Effector CD8-positive, alpha-beta T cell (primary cell): ENCODE measurements around the gene OR10H1.
"Not testable (repeated sequence)": the region's sequence is repeated elsewhere in the genome, so short reads cannot be mapped to it uniquely, and the experiment has no call there.

ENCODE experiments used
- DNase-seq: peaks from one replicate; lab custom pipeline; 2025; lab: John Stamatoyannopoulos, UW

The OR10H1 gene

DNA sequence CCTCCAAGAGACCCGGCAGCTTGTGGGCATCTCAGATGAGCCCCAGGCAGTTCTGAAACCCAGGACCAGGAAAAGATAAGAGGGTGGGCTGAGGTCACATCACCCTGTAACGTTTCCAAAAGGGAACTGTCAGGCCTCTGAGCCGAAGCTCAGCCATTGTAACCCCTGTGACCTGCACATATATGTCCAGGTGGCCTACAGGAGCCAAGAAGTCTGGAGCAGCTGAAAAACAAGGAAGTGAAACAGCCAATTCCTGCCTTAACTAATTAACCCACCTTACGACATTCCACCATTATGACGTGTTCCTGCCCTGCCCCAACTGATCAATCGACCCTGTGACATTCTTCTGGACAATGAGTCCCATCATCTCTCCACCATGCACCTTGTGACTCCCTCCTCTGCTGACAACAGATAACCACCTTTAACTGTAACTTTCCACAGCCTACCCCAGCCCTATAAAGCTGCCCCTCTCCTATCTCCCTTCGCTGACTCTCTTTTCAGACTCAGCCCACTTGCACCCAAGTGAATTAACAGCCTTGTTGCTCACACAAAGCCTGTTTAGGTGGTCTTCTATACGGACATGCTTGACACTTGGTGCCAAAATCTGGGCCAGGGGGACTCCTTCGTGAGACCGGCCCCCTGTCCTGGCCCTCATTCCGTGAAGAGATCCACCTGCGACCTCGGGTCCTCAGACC, 13.3 kb upstream of the OR10H1 start:
- DNase-seq, result not testable (repeated sequence)

- no peak for DNase-seq
These were observed 12.7 kb upstream of the OR10H1 start for GRCh38 chr19:15828121-15828610.

DNA sequence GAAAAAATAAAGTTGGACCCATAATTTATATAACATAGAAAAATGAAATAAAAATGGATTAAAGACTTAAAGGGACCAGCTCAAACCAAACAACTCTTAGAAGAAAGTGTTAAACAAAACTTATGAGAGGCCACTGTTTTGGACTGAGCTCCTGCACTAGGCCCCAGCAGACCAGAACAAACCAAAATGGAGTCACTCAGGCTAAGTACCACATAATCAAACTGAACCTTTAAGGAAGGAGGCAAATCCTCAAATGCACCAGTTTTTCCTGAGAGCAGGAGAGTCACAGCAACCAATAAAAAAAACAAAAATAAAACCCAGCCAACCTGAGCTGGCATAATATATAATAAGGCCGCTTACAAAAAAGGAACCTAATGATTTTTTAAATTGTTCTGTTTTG, 10.3 kb upstream of the OR10H1 start:
- DNase-seq, result no peak

DNA sequence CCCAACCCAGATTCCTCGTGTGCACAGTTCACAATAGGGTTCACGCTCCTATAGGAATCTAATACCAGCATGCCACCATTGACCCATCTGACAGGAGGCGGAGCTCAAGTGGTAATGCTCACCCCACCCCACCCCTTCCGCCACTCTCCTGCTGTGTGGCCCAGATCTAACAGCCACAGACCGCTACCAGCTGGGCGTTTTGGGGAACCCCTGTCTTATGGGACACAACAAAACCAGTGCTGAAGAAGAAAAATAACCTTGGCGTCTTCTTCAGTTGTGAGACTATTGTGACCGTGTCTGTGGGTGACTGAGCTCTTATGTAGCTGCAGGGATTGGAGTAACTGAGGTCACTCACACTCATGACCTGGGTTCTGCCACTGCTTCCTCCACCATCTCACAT, 5.2 kb upstream of the OR10H1 start:
- no peak for DNase-seq

GRCh38 chr19:15813916-15814315, 1.5 kb downstream of the OR10H1 start:
- no peak for DNase-seq

GRCh38 chr19:15812060-15812722, 3.3 kb downstream of the OR10H1 start:
- peak; percentile 9 for DNase-seq

GRCh38 chr19:15811476-15811875, 4.0 kb downstream of the OR10H1 start:
- DNase-seq, result no peak

DNA sequence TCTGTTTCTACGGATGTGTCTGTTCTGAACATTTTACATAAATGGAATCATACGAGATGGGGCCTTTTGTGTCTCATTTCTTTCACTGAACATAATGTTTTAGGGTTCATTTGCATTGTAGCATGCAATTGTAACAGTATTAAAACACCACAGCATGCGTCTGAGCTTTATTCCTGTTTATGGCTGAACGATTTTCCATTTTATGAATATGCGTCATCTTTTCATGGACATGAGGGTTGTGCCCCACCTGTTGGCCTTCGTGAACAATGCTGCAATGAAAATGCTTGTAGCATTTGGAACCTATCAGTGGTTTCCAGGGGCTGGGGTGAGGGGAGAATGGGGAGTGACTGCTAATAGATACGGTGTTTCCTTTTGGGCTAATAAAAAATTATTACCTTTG, 5.1 kb downstream of the OR10H1 start:
- DNase-seq, result no peak

- not testable (repeated sequence) for DNase-seq
These were observed 21.2 kb downstream of the OR10H1 start for GRCh38 chr19:15794279-15794678.

- DNase-seq, result no peak
These were observed 25.4 kb downstream of the OR10H1 start for GRCh38 chr19:15790096-15790495.

DNA sequence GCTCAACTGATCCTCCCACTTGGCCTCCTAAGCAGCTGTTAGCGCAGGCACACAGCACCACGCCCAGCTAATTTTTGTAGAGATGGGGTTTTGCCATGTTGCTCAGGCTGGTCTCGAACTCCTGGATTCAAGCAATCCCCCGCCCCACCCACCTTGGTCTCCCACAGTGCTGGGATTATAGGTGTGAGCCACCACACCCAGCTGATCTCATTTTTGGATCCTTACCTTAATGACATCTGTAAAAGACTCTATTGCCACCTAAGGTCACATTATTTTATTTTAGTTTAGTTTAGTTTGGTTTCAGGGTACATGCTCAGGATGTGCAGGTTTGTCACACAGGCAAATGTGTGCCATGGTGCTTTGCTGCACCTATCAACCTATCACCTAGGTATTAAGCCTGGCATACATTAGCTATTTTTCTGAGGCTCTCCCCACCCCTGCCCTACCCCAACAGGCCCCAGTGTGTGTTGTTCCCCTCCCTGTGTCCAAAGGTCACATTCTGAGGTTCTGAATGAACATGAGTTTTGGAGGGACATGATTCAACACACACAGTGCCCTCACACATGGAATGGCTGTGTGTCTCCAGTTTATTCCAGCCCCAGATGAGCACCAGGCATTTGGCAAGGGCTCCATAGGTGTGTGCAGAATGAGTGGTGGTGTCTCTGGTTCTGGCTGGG, 26.7 kb downstream of the OR10H1 start:
- no peak for DNase-seq

DNA sequence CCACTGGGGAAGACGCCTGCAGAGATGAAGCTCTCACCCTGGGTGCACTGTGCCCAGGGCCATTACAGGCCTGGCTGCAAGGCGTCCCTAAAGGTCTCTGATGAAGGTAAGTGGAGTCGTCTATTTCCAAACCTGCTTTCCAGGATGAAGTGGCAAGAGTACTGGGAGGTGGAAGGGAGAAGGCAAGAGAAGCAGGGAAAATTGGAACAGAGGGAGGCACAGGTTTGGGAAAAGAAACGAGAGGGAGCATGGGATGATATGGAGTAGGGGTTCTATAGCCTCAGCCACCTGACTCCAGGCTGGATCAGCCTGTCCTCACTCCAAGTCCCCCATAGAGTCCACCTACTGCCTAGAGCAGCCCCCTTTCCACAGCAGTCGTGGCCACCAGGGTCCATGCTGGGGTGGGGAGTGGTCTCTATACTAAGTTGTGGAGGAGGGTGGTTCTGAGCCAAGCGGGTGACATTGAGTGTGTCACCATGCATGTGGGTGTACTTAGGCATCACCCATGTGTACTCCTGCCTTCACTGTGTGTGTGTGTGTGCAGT, 27.8 kb downstream of the OR10H1 start, which contains the start of gene OR10H5:
Gene OR10H5 (plus strand): TSS at position 51 of the 545 bp plus-strand sequence. CDS start 6,388 bp downstream, outside the sequence.
- no peak for DNase-seq

DNA sequence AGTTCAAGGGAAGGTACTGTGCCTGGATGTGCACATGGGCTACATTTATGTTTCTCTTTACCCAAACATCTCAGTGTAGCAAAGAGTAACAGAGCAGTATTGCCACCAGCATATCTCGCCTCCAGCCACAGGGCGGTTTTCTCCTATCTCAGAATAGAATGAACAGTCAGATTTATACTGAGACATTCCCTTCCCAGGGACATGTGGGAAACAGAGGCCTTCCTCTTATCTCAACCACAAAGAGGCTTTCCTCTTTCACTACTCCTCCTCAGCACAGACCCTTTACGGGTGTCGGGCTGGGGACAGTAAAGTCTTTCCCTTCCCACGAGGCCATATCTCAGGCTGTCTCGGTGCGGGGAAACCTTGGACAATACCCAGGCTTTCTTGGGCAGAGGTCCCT, 32.6 kb downstream of the OR10H1 start:
- DNase-seq, result not testable (repeated sequence)

DNA sequence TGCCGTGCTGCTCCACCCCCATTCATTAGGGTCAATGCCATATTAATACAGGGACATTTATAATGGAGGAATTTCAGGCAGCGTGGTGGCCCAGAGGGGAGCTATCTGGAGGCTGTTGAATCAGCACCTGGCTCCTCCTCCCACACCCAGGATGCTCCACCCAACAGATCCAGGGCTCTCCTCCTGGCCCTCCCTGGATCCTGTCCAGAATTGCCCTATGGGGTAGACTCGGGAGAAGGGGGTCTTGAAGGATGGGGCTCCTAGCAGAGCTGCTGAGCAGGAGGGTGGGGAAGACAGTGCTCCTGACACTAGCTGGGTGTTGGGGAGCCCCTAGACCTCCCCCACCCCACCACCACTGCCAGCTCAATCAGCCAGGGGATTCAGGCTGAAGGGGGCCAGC, 33.3 kb downstream of the OR10H1 start:
- DNase-seq, result no peak

DNA sequence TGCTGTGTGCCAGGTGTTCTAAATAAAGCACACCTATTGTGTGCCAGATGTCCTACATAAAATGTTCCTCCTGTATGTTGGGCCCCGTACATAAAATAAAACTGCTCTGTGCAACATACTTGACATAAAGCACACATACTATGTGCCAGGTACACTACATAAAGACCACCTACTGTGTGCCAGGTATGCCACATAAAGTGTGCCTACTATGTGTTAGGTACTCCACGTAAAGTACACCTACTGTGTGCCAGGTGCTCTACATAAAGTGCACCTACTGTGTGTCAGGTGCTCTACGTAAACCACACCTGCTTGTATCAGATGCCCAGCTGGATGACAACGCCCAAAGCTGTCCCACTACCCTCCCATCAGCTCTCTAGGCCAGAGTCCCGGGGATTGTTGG, 33.8 kb downstream of the OR10H1 start:
- DNase-seq, result no peak

DNA sequence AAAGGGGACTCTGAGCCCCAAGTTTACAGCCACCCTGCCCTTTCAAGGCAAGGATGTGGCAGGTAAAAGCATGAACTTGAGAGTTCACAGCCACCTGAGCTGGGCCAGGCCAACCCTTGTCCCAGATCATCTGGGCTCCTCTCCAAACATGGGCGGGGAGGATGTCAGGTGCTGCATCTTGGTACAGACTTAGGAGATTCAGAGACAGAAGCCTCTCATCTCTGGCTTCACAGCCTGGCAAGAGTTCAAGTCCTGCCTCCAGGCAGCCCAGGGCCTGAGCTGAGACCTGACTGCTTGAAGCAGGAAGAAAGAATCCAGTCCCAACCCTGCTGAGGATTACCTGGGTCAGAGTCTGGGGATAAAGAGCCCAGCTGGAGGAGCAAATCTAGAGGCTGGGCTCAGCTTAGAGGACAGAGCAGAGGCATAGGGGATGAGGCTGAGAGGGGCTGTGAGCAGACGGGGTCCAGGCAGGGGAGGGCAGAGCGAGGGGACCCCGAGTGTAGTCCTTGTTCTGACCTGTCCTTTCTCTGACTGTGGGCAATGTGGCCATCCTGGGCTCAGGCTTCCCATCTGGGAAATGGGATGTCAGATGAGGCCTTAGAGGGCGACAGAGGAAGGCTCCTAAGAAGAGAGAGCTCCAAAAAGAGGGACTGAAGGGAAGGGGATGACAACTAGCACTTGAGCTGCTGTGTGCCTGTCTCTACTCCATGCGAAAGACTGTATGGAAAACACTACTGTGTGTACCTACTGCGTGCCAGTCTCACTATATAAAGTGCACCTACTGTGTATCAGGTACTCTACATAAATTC, 34.6 kb downstream of the OR10H1 start:
- no peak for DNase-seq

- DNase-seq, result no peak
These were observed 35.5 kb downstream of the OR10H1 start for GRCh38 chr19:15779756-15780476.

DNA sequence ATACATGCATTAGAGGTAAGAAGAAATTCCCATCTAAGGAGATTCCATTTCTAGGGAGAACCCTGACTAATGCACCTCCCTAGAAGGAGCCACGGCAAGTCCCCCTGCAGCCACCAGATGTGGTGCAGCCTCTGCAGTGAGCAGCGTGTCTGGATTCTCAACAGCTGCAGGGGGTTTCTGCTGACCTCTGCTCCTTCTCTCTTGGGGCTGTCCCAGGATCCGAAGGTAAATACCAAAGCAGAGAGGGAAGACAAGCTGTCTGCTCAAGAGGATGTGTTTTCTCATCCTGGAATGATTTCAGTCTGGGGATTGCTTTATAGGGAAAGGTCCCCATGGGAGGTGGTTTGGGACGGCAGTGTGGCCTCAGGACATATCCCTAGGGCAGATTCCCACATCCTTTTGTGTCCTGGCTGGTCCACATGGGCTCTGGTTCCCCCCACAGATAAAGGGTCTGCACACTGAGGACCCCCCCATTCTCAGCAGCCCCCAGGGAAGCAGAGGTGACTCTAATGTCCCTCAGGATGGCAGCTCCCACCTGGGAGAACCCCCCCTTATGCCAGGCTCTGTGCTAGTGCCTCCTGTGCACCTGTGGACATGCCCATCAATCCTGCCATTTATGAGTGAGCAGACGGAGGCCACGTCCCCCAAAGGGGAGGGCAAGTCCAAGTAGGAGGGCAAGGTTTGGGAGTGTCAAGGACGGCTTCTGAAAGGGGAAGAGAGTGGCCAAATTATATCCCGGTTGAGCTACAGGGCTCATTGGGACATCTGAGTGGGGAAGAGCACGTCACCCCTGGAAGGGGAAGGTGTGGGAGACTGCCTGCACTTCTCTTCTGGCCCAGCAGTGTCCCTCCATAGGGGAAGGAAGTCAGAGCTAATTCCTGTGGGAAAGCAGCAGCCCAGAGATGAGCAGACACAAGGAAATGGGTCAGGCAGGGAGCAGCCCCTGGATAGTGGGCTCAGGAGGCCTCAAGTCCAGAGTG, 38.2 kb downstream of the OR10H1 start:
- DNase-seq, result no peak

DNA sequence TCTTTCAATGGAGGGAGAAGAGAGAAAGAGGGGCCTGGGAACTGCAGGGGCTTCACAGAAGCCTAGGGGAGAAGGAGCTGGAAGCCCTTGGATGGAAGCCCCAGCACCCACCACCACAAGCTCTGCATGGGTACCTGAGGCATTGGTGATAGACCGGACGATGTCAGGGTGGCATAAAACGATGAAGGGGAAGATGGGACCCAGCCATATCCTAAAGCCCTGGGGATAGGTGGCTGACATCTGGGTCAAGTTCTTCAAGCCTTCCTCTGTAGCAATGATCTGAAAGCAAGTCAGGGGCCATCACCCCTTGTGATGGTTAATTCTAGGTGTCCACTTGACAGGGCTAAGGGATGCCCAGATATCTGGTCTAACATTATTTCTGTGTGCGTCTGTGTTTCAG, 39.2 kb downstream of the OR10H1 start:
- no peak for DNase-seq

DNA sequence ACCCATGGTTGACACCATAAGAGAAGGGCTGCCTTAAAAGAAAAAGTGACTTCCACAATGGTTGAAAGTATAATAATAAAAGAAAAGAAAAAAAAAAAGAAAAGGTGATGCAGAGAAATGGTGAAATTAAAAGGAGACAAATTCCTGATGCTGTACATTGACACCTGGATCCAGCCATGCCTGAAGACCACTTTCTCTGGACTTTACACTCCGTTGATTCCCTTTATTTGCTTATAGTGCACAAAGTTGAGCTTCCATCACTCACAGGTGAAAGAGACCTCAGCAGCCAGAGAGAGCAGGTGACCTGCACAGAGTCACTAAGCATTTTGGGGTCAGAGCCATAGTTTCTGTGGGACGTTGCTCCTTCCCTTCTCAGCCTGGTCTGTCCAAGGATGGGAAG, 40.2 kb downstream of the OR10H1 start:
- DNase-seq, result no peak
